ENCODE results near the gene MTMR6.

MTMR6 gene

GRCh38 chr13:25217023-25217885 lies 70.0 kb downstream of the MTMR6 start:
- no peak for DNase-seq (ENCODE audit: low read depth, low spot score)

- no peak for DNase-seq (ENCODE audit: low read depth, low spot score)
Observed at GRCh38 chr13:25215253-25215575, 72.1 kb downstream of the MTMR6 start.

GRCh38 chr13:25214491-25215252 lies 72.6 kb downstream of the MTMR6 start:
- no peak for DNase-seq (ENCODE audit: low read depth, low spot score)

GRCh38 chr13:25213715-25214114 lies 73.6 kb downstream of the MTMR6 start:
- no peak for DNase-seq (ENCODE audit: low read depth, low spot score)

- DNase-seq (ENCODE audit: low read depth, low spot score) = no peak
Observed at GRCh38 chr13:25210842-25211569, 76.3 kb downstream of the MTMR6 start.

- no peak for DNase-seq (ENCODE audit: low read depth, low spot score)
Observed at GRCh38 chr13:25207291-25207810, 79.9 kb downstream of the MTMR6 start.

- no peak for DNase-seq (ENCODE audit: low read depth, low spot score)
Observed at GRCh38 chr13:25204863-25205262, 82.4 kb downstream of the MTMR6 start.

- DNase-seq (ENCODE audit: low read depth, low spot score) = no peak
Observed at GRCh38 chr13:25203127-25203740, 84.1 kb downstream of the MTMR6 start.

GRCh38 chr13:25200783-25201182 lies 86.5 kb downstream of the MTMR6 start:
- DNase-seq (ENCODE audit: low read depth, low spot score) = no peak

GRCh38 chr13:25198647-25199046 lies 88.6 kb downstream of the MTMR6 start:
- DNase-seq (ENCODE audit: low read depth, low spot score) = no peak

GRCh38 chr13:25196971-25197370 lies 90.3 kb downstream of the MTMR6 start:
- DNase-seq (ENCODE audit: low read depth, low spot score) = no peak
